ENCODE data around the gene RUBCNL. TPM values are rescaled to one million over a fixed set of nuclear protein-coding genes. Genes with fewer than 3 reads are reported as not detected.
A peak's percentile ranks its signal among the peaks of the same experiment; 100 is the strongest.

RUBCNL gene
- total RNA-seq, 2 donors from 2014 or later, result 0.56 to 3.4 TPM

- ATAC-seq (replicated peaks), result no peak
- Mint-ChIP-seq H3K4me3 (no peak overlapping the region), H3K27ac (no peak overlapping the region), H3K9me3 (peaks cover under 1% of the 10 kb centered on the region), H3K4me1 (peaks cover 3% of the 10 kb centered on the region), H3K36me3 (ENCODE audit: low read depth) (peaks cover 3% of the 10 kb centered on the region), H3K27me3 (no peaks in the 10 kb centered on the region)
These were observed 27.3 kb downstream of the RUBCNL start for GRCh38 chr13:46359714-46360113.

- ATAC-seq (replicated peaks), result no peak
- Mint-ChIP-seq H3K36me3 (ENCODE audit: low read depth) (peaks cover 7% of the 10 kb centered on the region), H3K27me3 (no peaks in the 10 kb centered on the region), H3K4me1 (peaks cover 8% of the 10 kb centered on the region), H3K9me3 (peaks cover 5% of the 10 kb centered on the region), H3K4me3 (no peak overlapping the region), H3K27ac (peak overlapping the region; percentile 94)
These were observed 31.0 kb downstream of the RUBCNL start for GRCh38 chr13:46355901-46356590.

GRCh38 chr13:46355088-46355468 lies 32.0 kb downstream of the RUBCNL start:
- H3K9me3 Mint-ChIP-seq, result peaks cover 5% of the 10 kb centered on the region
- ATAC-seq (replicated peaks), result peak; percentile 12
- peaks cover 7% of the 10 kb centered on the region for H3K36me3 Mint-ChIP-seq (ENCODE audit: low read depth)
- H3K27me3 Mint-ChIP-seq, result no peaks in the 10 kb centered on the region
- peak overlapping the region; percentile 55 for H3K4me3 Mint-ChIP-seq
- peaks cover 8% of the 10 kb centered on the region for H3K4me1 Mint-ChIP-seq
- H3K27ac Mint-ChIP-seq, result peak overlapping the region; percentile 94

- H3K36me3 Mint-ChIP-seq (ENCODE audit: low read depth), result peaks cover 7% of the 10 kb centered on the region
These were observed 32.6 kb downstream of the RUBCNL start for GRCh38 chr13:46354156-46355087.

GRCh38 chr13:46352805-46353204 lies 34.2 kb downstream of the RUBCNL start:
- H3K4me1 Mint-ChIP-seq, result peaks cover 8% of the 10 kb centered on the region
- H3K36me3 Mint-ChIP-seq (ENCODE audit: low read depth), result peaks cover 7% of the 10 kb centered on the region
- peaks cover 8% of the 10 kb centered on the region for H3K27me3 Mint-ChIP-seq
- no peak for ATAC-seq (replicated peaks)
- peak overlapping the region; percentile 94 for H3K27ac Mint-ChIP-seq
- H3K4me3 Mint-ChIP-seq, result no peak overlapping the region
- H3K9me3 Mint-ChIP-seq, result peaks cover 5% of the 10 kb centered on the region

More at GRCh38 chr13:46354156-46355087, 32.6 kb downstream of the RUBCNL start:
- peak overlapping the region; percentile 55 for H3K4me3 Mint-ChIP-seq
- H3K4me1 Mint-ChIP-seq, result peaks cover 8% of the 10 kb centered on the region
- peak overlapping the region; percentile 94 for H3K27ac Mint-ChIP-seq
- ATAC-seq (replicated peaks), result peak; percentile 96
- no peaks in the 10 kb centered on the region for H3K27me3 Mint-ChIP-seq
- peaks cover 5% of the 10 kb centered on the region for H3K9me3 Mint-ChIP-seq

GRCh38 chr13:46350003-46350402 lies 37.0 kb downstream of the RUBCNL start:
- Mint-ChIP-seq H3K4me1 (peaks cover 8% of the 10 kb centered on the region), H3K9me3 (peaks cover 5% of the 10 kb centered on the region), H3K27ac (no peak overlapping the region), H3K4me3 (no peak overlapping the region), H3K27me3 (peaks cover 13% of the 10 kb centered on the region), H3K36me3 (ENCODE audit: low read depth) (peaks cover 7% of the 10 kb centered on the region)
- no peak for ATAC-seq (replicated peaks)

GRCh38 chr13:46348961-46349360 lies 38.1 kb downstream of the RUBCNL start:
- H3K36me3 Mint-ChIP-seq (ENCODE audit: low read depth), result no peaks in the 10 kb centered on the region
- no peak overlapping the region for H3K27ac Mint-ChIP-seq
- H3K4me3 Mint-ChIP-seq, result no peak overlapping the region
- no peak for ATAC-seq (replicated peaks)
- no peaks in the 10 kb centered on the region for H3K9me3 Mint-ChIP-seq
- no peaks in the 10 kb centered on the region for H3K4me1 Mint-ChIP-seq
- H3K27me3 Mint-ChIP-seq, result peaks cover 13% of the 10 kb centered on the region

- no peak overlapping the region for H3K4me3 Mint-ChIP-seq
- peaks cover 4% of the 10 kb centered on the region for H3K4me1 Mint-ChIP-seq
These were observed 39.8 kb downstream of the RUBCNL start for GRCh38 chr13:46347277-46347676.

GRCh38 chr13:46345866-46346265 lies 41.2 kb downstream of the RUBCNL start:
- H3K4me3 Mint-ChIP-seq, result no peak overlapping the region
- no peak overlapping the region for H3K27ac Mint-ChIP-seq
- H3K36me3 Mint-ChIP-seq (ENCODE audit: low read depth), result no peaks in the 10 kb centered on the region
- H3K27me3 Mint-ChIP-seq, result peaks cover 13% of the 10 kb centered on the region
- ATAC-seq (replicated peaks), result no peak
- H3K9me3 Mint-ChIP-seq, result no peaks in the 10 kb centered on the region
- peaks cover 18% of the 10 kb centered on the region for H3K4me1 Mint-ChIP-seq

More at GRCh38 chr13:46347277-46347676, 39.8 kb downstream of the RUBCNL start:
- Mint-ChIP-seq H3K36me3 (ENCODE audit: low read depth) (no peaks in the 10 kb centered on the region), H3K9me3 (no peaks in the 10 kb centered on the region), H3K27me3 (peaks cover 13% of the 10 kb centered on the region), H3K27ac (no peak overlapping the region)
- no peak for ATAC-seq (replicated peaks)

GRCh38 chr13:46345398-46345797 lies 41.7 kb downstream of the RUBCNL start:
- Mint-ChIP-seq H3K36me3 (ENCODE audit: low read depth) (no peaks in the 10 kb centered on the region), H3K27ac (no peak overlapping the region), H3K27me3 (peaks cover 13% of the 10 kb centered on the region), H3K4me3 (no peak overlapping the region), H3K9me3 (no peaks in the 10 kb centered on the region), H3K4me1 (peaks cover 23% of the 10 kb centered on the region)
- ATAC-seq (replicated peaks), result no peak

- peaks cover 30% of the 10 kb centered on the region for H3K4me1 Mint-ChIP-seq
- no peaks in the 10 kb centered on the region for H3K9me3 Mint-ChIP-seq
- no peak for ATAC-seq (replicated peaks)
- H3K27ac Mint-ChIP-seq, result no peak overlapping the region
- no peak overlapping the region for H3K4me3 Mint-ChIP-seq
- H3K36me3 Mint-ChIP-seq (ENCODE audit: low read depth), result no peaks in the 10 kb centered on the region
- H3K27me3 Mint-ChIP-seq, result peaks cover 9% of the 10 kb centered on the region
These were observed 43.6 kb downstream of the RUBCNL start for GRCh38 chr13:46343279-46343994.

GRCh38 chr13:46342538-46342937 lies 44.5 kb downstream of the RUBCNL start:
- H3K4me1 Mint-ChIP-seq, result peaks cover 30% of the 10 kb centered on the region
- H3K27ac Mint-ChIP-seq, result peak overlapping the region; percentile 81
- ATAC-seq (replicated peaks), result no peak
- H3K4me3 Mint-ChIP-seq, result peak overlapping the region; percentile 40
- no peaks in the 10 kb centered on the region for H3K9me3 Mint-ChIP-seq
- H3K36me3 Mint-ChIP-seq (ENCODE audit: low read depth), result no peaks in the 10 kb centered on the region
- H3K27me3 Mint-ChIP-seq, result peaks cover 5% of the 10 kb centered on the region

GRCh38 chr13:46341112-46341711 lies 45.8 kb downstream of the RUBCNL start:
- Mint-ChIP-seq H3K27me3 (peaks cover 6% of the 10 kb centered on the region), H3K27ac (peak overlapping the region; percentile 81), H3K36me3 (ENCODE audit: low read depth) (no peaks in the 10 kb centered on the region), H3K9me3 (peaks cover 5% of the 10 kb centered on the region), H3K4me1 (peaks cover 30% of the 10 kb centered on the region), H3K4me3 (peak overlapping the region; percentile 40)
- ATAC-seq (replicated peaks), result peak; percentile 97

GRCh38 chr13:46340631-46341111 lies 46.4 kb downstream of the RUBCNL start:
- peaks cover 30% of the 10 kb centered on the region for H3K4me1 Mint-ChIP-seq
- peaks cover 5% of the 10 kb centered on the region for H3K9me3 Mint-ChIP-seq
- ATAC-seq (replicated peaks), result peak; percentile 36
- peaks cover 4% of the 10 kb centered on the region for H3K27me3 Mint-ChIP-seq
- H3K36me3 Mint-ChIP-seq (ENCODE audit: low read depth), result no peaks in the 10 kb centered on the region
- peak overlapping the region; percentile 81 for H3K27ac Mint-ChIP-seq
- H3K4me3 Mint-ChIP-seq, result peak overlapping the region; percentile 40

Data from activated T-helper 17 cell treated with anti-CD3 and anti-CD28 coated beads, Interleukin-2, amount 50 U/mL, for 72 hours (primary cell).